HepG2 (cell line): ENCODE data around the gene GIPC1. TPM values are rescaled to one million over a fixed set of nuclear protein-coding genes. Genes with fewer than 3 reads are reported as not detected.
A peak's percentile ranks its signal among the peaks of the same experiment; 100 is the strongest.

Source experiments
- ARID2 ChIP-seq: sonication (generic); formaldehyde crosslinking; IDR thresholded peaks from 2 replicates; pipeline ENCODE4 v1.8.1; 2022; ENCODE audit warnings: mild to moderate bottlenecking, missing genetic modification reagents, borderline replicate concordance
- EHMT2 ChIP-seq: fragments of 200-600 bp; sonication (generic); IDR thresholded peaks from 2 replicates; pipeline ENCODE4 v1.7.0; 2017; ENCODE audit warnings: antibody characterized with exemption, low read depth, low read length, borderline replicate concordance
- HMGA1 ChIP-seq: sonication (generic); formaldehyde crosslinking; conservative IDR thresholded peaks from 2 replicates; pipeline ENCODE4 v1.4.0; 2020; ENCODE audit warnings: missing genetic modification reagents
- JUNB ChIP-seq: sonication (generic); formaldehyde crosslinking; IDR thresholded peaks from 2 replicates; pipeline ENCODE4 v1.8.0; 2022; ENCODE audit warnings: missing genetic modification reagents, mild to moderate bottlenecking, borderline replicate concordance
- KDM1A ChIP-seq: IDR thresholded peaks from 2 replicates; pipeline ENCODE4 v1.6.1; 2016; ENCODE audit warnings: missing compliant biosample characterization
- MEIS2 ChIP-seq: sonication (generic); formaldehyde crosslinking; IDR thresholded peaks from 2 replicates; pipeline ENCODE4 v1.9.0; 2021; ENCODE audit warnings: mild to moderate bottlenecking, missing genetic modification reagents
- NCOA1 ChIP-seq: sonication (generic); formaldehyde crosslinking; IDR thresholded peaks from 2 replicates; pipeline ENCODE4 v1.9.0; 2021; ENCODE audit warnings: missing genetic modification reagents
- RAD51 ChIP-seq: fragments of 450-650 bp; IDR thresholded peaks from 2 replicates; pipeline ENCODE4 v1.6.1; 2016; ENCODE audit warnings: borderline replicate concordance
- SOX5 ChIP-seq: IDR thresholded peaks from 2 replicates; pipeline ENCODE4 v1.6.1; 2016; ENCODE audit warnings: borderline replicate concordance
- STAT6 ChIP-seq: sonication (generic); formaldehyde crosslinking; IDR thresholded peaks from 2 replicates; pipeline ENCODE4 v1.4.0; 2020; ENCODE audit warnings: missing genetic modification reagents, mild to moderate bottlenecking, borderline replicate concordance
- YEATS2 ChIP-seq: sonication (generic); formaldehyde crosslinking; IDR thresholded peaks from 2 replicates; pipeline ENCODE4 v1.4.0; 2020; ENCODE audit warnings: missing genetic modification reagents, borderline replicate concordance
- ZBTB4 ChIP-seq: sonication (generic); formaldehyde crosslinking; IDR thresholded peaks from 2 replicates; pipeline ENCODE4 v1.4.0; 2020; ENCODE audit warnings: missing genetic modification reagents, mild to moderate bottlenecking, borderline replicate concordance
- ZBTB8A ChIP-seq: sonication (generic); formaldehyde crosslinking; IDR thresholded peaks from 2 replicates; pipeline ENCODE4 v1.4.0; 2020; ENCODE audit warnings: mild to moderate bottlenecking, low read depth, missing genetic modification reagents, borderline replicate concordance
- ZNF235 ChIP-seq: sonication (generic); formaldehyde crosslinking; IDR thresholded peaks from 2 replicates; pipeline ENCODE4 v1.8.1; 2023; ENCODE audit warnings: mild to moderate bottlenecking, missing genetic modification reagents, borderline replicate concordance
- ZNF275 ChIP-seq: sonication (generic); formaldehyde crosslinking; IDR thresholded peaks from 2 replicates; pipeline ENCODE4 v1.8.0; 2022; ENCODE audit warnings: missing genetic modification reagents, mild to moderate bottlenecking, inconsistent platforms, borderline replicate concordance
- ZNF281 ChIP-seq: sonication (generic); formaldehyde crosslinking; IDR thresholded peaks from 2 replicates; pipeline ENCODE4 v1.4.0; 2020; ENCODE audit warnings: missing genetic modification reagents, borderline replicate concordance
- ZNF546 ChIP-seq: sonication (generic); formaldehyde crosslinking; conservative IDR thresholded peaks from 2 replicates; pipeline ENCODE4 v1.8.1; 2023; ENCODE audit warnings: mild to moderate bottlenecking, missing genetic modification reagents
- polyA plus RNA-seq, 8 experiments: library from polyadenylated mRNA; depleted of rRNA in 3 of 8; stranded (reverse) in 7 of 8; unstranded in 1 of 8; fragments of >200 nt; fragmentation: Illumina TruSeq in 4 of 8; extraction: Trizol in 4 of 8; gene quantifications; 2 replicates each; pipeline versions ENCODE4 v1.2.1 to v1.2.3, GENCODE V29; 2011 to 2016; ENCODE audit warnings: low read depth in 4 of 8, missing spikeins in 1 of 8, mixed read lengths in 1 of 8; ENCODE audit not compliant: insufficient read depth in 1 of 8
- total RNA-seq, 5 experiments: library from RNA; depleted of rRNA; stranded (reverse); fragments of >200 nt; fragmentation: Illumina TruSeq; extraction: Trizol; gene quantifications; 2 replicates each; pipeline ENCODE4 v1.2.3, GENCODE V29; 2016; ENCODE audit warnings: low read depth in 1 of 5

The GIPC1 gene
- total and polyA plus RNA-seq, 2 of the 13 experiments (the other 11 are each of a cell fraction or from before 2014, with no cell fraction given) = 27.1 to 48.1 TPM

GRCh38 chr19:14496029-14496833 is at the start of gene GIPC1 (continued):
- no peak; the same call in 1 of the 2 replicates for TF ChIP-seq STAT6
- TF ChIP-seq SOX5 = peak; percentile 67; the same call in 1 of the 2 replicates
- TF ChIP-seq RAD51 = peak; percentile 88
- TF ChIP-seq KDM1A (CRISPR knock-in tag) = peak; percentile 42; the same call in 1 of the 2 replicates
- peak; percentile 85; the same call in 1 of the 2 replicates for TF ChIP-seq YEATS2 (CRISPR knock-in tag)
- no peak for TF ChIP-seq HMGA1 (CRISPR knock-in tag)
- TF ChIP-seq ZNF275 = peak; percentile 71; the same call in 1 of the 2 replicates
- TF ChIP-seq ZBTB4 (CRISPR knock-in tag) = 0 out of 2 replicates have a peak, but pooled peaks have one; percentile 57
- no peak for TF ChIP-seq EHMT2
- TF ChIP-seq ZNF235 = no peak
- no peak for TF ChIP-seq ARID2 (CRISPR knock-in tag)
- no peak for TF ChIP-seq MEIS2 (CRISPR knock-in tag)
- TF ChIP-seq NCOA1 = no peak
- no peak for TF ChIP-seq ZNF546 (CRISPR knock-in tag)
- TF ChIP-seq ZNF281 (CRISPR knock-in tag) = no peak
- no peak for TF ChIP-seq ZBTB8A (CRISPR knock-in tag)
- no peak; the same call in 1 of the 2 replicates for TF ChIP-seq JUNB (CRISPR knock-in tag)
